Ascending aorta (tissue), 2 donors: ENCODE results near the gene SNRPD3. TPM values are rescaled to one million over a fixed set of nuclear protein-coding genes. Genes with fewer than 3 reads are reported as not detected.

Experiments used
- DNase-seq, 2 donors: peaks; one replicate each; pipeline ENCODE4 v3.0.0-alpha.2; 2019; ENCODE audit warnings: low spot score in 2 of 2
- H3K27ac ChIP-seq, 2 donors: fragments of 200-600 bp; sonication (generic); one replicate each; pipeline ENCODE4 v1.5.1; 2016 to 2017; ENCODE audit warnings: mild to moderate bottlenecking in 1 of 2
- H3K27me3 ChIP-seq: fragments of 200-600 bp; sonication (generic); one replicate; pipeline ENCODE4 v1.5.1; 2017
- H3K36me3 ChIP-seq, 2 donors: fragments of 200-600 bp; sonication (generic); one replicate each; pipeline ENCODE4 v1.5.1; 2016
- H3K4me1 ChIP-seq, 2 donors: fragments of 200-600 bp; sonication (generic); one replicate each; pipeline ENCODE4 v1.5.1; 2016 to 2017; ENCODE audit warnings: mild to moderate bottlenecking in 1 of 2
- H3K4me3 ChIP-seq, 2 donors: fragments of 200-600 bp; sonication (generic); one replicate each; pipeline ENCODE4 v1.5.1; 2016 to 2017; ENCODE audit warnings: mild to moderate bottlenecking in 1 of 2
- H3K9me3 ChIP-seq, 2 donors: fragments of 200-600 bp; sonication (generic); one replicate each; pipeline ENCODE4 v1.5.1; 2016
- CTCF ChIP-seq, 3 experiments: fragments of 200-600 bp in 2 of 3; fragments of 450-650 bp in 1 of 3; sonication (generic) in 2 of 3; IDR thresholded peaks; one replicate each; pipeline ENCODE4 v1.5.1; 2016 to 2019; ENCODE audit warnings: antibody characterized with exemption in 3 of 3, mild to moderate bottlenecking in 1 of 3, moderate library complexity in 1 of 3
- intact Hi-C: fragments of 100-400 bp; cut with DNase I; formaldehyde crosslinking; loops from one replicate; pipeline ENCODE4 v1.15.1; 2023
- total RNA-seq: library from RNA; depleted of rRNA; stranded (reverse); fragments of >200 nt; gene quantifications from one replicate; pipeline ENCODE4 v1.1.0, GENCODE V29; 2016

The SNRPD3 gene
- total RNA-seq, 1 donor from 2014 or later: 113 TPM

GRCh38 chr22:24584166-24584790 is 28.5 kb downstream of the SNRPD3 start:
- DNase-seq: no peak
- Histone ChIP-seq H3K4me3 (peak overlapping the region; percentile 33 to 51), H3K9me3 (no peaks in the 10 kb centered on the region), H3K27ac (peak overlapping the region; percentile 76 to 79), H3K27me3 (no peaks in the 10 kb centered on the region), H3K4me1 (peaks cover 0 to 8% of the 10 kb centered on the region in 2 donors), H3K36me3 (peaks cover 9 to 33% of the 10 kb centered on the region in 2 donors)
- intact Hi-C loops: no loop called here
- no peak for TF ChIP-seq CTCF (IDR thresholded peaks at IDR 0.05)

GRCh38 chr22:24584871-24585411 is 29.1 kb downstream of the SNRPD3 start:
- H3K36me3 ChIP-seq: peaks cover 9 to 36% of the 10 kb centered on the region in 2 donors
- intact Hi-C loops: no loop called here
- H3K4me3 ChIP-seq: no peak overlapping the region
- H3K9me3 ChIP-seq: no peaks in the 10 kb centered on the region
- no peaks in the 10 kb centered on the region for H3K27me3 ChIP-seq
- peak overlapping the region; percentile 76 to 79 for H3K27ac ChIP-seq
- no peak for DNase-seq
- no peak for TF ChIP-seq CTCF (IDR thresholded peaks at IDR 0.05)
- peaks cover 0 to 8% of the 10 kb centered on the region in 2 donors for H3K4me1 ChIP-seq

GRCh38 chr22:24585461-24585860 is 29.7 kb downstream of the SNRPD3 start:
- H3K9me3 ChIP-seq: no peaks in the 10 kb centered on the region
- intact Hi-C loops: no loop called here
- peaks cover 0 to 8% of the 10 kb centered on the region in 2 donors for H3K4me1 ChIP-seq
- H3K27ac ChIP-seq: peak overlapping the region in 1 of 2 donors; percentile 79
- TF ChIP-seq CTCF (IDR thresholded peaks at IDR 0.05): no peak
- peaks cover 9 to 36% of the 10 kb centered on the region in 2 donors for H3K36me3 ChIP-seq
- H3K27me3 ChIP-seq: no peaks in the 10 kb centered on the region
- no peak for DNase-seq
- no peak overlapping the region for H3K4me3 ChIP-seq

GRCh38 chr22:24585927-24586546 is 30.2 kb downstream of the SNRPD3 start:
- H3K9me3 ChIP-seq: no peaks in the 10 kb centered on the region
- H3K36me3 ChIP-seq: peaks cover 9 to 36% of the 10 kb centered on the region in 2 donors
- no peak for DNase-seq
- H3K27me3 ChIP-seq: no peaks in the 10 kb centered on the region
- H3K4me1 ChIP-seq: peaks cover 0 to 8% of the 10 kb centered on the region in 2 donors
- H3K27ac ChIP-seq: no peak overlapping the region
- intact Hi-C loops: no loop called here
- no peak overlapping the region for H3K4me3 ChIP-seq
- no peak for TF ChIP-seq CTCF (IDR thresholded peaks at IDR 0.05)

GRCh38 chr22:24587251-24587650 is 31.5 kb downstream of the SNRPD3 start:
- Histone ChIP-seq H3K27me3 (no peaks in the 10 kb centered on the region), H3K36me3 (peaks cover 9 to 36% of the 10 kb centered on the region in 2 donors), H3K4me1 (peaks cover 0 to 8% of the 10 kb centered on the region in 2 donors), H3K4me3 (no peak overlapping the region), H3K9me3 (no peaks in the 10 kb centered on the region), H3K27ac (no peak overlapping the region)
- DNase-seq: no peak
- no peak for TF ChIP-seq CTCF (IDR thresholded peaks at IDR 0.05)
- intact Hi-C loops: no loop called here
